Astrocyte of the spinal cord (primary cell): ENCODE measurements around the gene STN1.

ENCODE experiments used
- DNase-seq: peaks from one replicate; pipeline ENCODE4 v3.0.0; 2011; ENCODE audit warnings: low read depth, low spot score
- H3K4me3 ChIP-seq: 2 replicates; pipeline ENCODE4 v1.5.1; 2011; ENCODE audit warnings: low read depth, mild to moderate bottlenecking, low read length, moderate library complexity
- in situ Hi-C: cut with HindIII; loops from 2 replicates; pipeline ENCODE4 v1.10.0; 2017; ENCODE audit warnings: low sequenced_read_pairs
- TF ChIP-seq, protein P1 (sequence below): IDR thresholded peaks from 2 replicates; pipeline ENCODE4 v1.5.1; 2012; ENCODE audit warnings: low read depth, mild to moderate bottlenecking, low read length, inconsistent platforms

STN1 gene

GRCh38 chr10:103905441-103905840 is 12.5 kb downstream of the STN1 start:
- TF ChIP-seq, protein P1, sequence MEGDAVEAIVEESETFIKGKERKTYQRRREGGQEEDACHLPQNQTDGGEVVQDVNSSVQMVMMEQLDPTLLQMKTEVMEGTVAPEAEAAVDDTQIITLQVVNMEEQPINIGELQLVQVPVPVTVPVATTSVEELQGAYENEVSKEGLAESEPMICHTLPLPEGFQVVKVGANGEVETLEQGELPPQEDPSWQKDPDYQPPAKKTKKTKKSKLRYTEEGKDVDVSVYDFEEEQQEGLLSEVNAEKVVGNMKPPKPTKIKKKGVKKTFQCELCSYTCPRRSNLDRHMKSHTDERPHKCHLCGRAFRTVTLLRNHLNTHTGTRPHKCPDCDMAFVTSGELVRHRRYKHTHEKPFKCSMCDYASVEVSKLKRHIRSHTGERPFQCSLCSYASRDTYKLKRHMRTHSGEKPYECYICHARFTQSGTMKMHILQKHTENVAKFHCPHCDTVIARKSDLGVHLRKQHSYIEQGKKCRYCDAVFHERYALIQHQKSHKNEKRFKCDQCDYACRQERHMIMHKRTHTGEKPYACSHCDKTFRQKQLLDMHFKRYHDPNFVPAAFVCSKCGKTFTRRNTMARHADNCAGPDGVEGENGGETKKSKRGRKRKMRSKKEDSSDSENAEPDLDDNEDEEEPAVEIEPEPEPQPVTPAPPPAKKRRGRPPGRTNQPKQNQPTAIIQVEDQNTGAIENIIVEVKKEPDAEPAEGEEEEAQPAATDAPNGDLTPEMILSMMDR, result no peak
- peak; percentile 37 for DNase-seq
- in situ Hi-C loops, result no loop called here
- no peak overlapping the region for H3K4me3 ChIP-seq

DNA sequence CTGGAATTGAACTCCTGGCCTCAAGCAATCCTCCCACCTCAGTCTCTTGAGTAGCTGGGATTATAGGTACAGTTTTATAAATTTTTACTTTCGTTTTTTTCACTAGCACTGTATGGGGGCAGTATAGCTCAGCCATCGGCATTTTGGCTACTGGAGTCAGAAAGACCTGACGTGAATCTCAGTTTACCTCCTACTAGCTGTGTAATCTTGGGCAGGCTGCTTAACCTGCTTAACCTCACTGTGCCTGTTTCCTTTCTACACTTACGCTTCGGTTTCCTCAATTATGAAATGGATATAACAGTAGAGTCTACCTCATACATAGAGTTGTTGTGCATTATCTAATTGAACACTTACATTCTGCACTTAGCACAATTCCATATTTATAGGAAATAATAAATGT is 16.7 kb downstream of the STN1 start:
- TF ChIP-seq, protein P1, result no peak
- in situ Hi-C loops, result no loop called here
- no peak overlapping the region for H3K4me3 ChIP-seq
- DNase-seq, result no peak

GRCh38 chr10:103899312-103899711 is 18.7 kb downstream of the STN1 start:
- TF ChIP-seq, protein P1, result no peak
- DNase-seq, result no peak
- no peak overlapping the region for H3K4me3 ChIP-seq
- in situ Hi-C loops, result no loop called here

DNA sequence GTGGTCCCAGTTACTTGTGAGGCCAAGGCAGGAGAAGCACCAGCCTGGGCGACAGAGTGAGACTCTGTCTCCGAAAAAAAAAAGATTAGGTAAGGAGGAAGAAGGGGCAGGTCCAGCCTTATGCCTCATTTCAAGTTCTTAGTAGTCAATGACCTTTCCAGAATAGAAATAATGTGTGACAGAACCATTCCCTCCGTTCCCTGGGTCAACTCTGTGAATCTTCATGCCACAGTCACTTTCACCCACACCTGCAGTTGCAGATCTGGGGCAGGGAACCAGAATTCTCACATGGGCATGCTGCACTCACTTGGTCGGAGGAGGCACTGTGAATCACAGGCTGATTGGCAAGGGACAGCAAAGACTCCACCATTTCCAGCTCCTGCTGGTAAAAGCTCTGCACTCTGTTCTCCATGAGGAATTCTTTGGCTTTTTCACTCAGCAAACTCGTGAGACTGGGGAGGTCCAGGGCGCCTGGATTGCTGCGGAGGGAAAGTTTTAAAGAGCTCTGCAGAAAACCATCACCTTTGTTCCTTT is 20.7 kb downstream of the STN1 start:
- DNase-seq, result no peak
- H3K4me3 ChIP-seq, result no peak overlapping the region
- TF ChIP-seq, protein P1, result no peak
- in situ Hi-C loops, result no loop called here

DNA sequence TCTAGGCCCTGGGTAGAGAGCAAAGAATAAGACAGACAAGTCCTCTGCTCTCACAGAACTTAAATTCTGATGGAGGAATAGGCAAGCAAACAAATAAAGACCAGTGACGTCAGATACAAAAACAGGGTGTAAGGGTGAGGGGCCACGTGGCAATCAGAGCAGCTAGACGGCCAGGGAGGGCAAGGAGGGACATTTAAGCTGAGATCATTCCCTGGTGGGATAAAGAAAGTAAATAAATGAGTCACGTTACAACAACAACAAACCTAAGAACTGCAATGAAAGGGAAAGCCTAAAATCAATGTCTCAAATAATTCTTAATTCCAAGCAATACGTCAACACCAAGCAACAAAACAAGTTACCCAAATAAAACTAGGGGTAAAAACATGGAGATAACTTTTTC is 21.8 kb downstream of the STN1 start:
- TF ChIP-seq, protein P1, result no peak
- in situ Hi-C loops, result no loop called here
- DNase-seq, result peak; percentile 50
- H3K4me3 ChIP-seq, result no peak overlapping the region

GRCh38 chr10:103895411-103896186 is 22.4 kb downstream of the STN1 start:
- TF ChIP-seq, protein P1, result no peak
- in situ Hi-C loops, result no loop called here
- H3K4me3 ChIP-seq, result no peak overlapping the region
- peak; percentile 80 for DNase-seq
